Raji (cell line): ENCODE results near the gene MARCHF6.

ENCODE experiments used
- POLR2A ChIP-seq: IDR thresholded peaks from 2 replicates; pipeline ENCODE4 v1.6.1; 2011; ENCODE audit warnings: low read depth, low read length, control low read depth; ENCODE audit not compliant: insufficient read depth

The MARCHF6 gene

GRCh38 chr5:10400411-10400810, 46.9 kb downstream of the MARCHF6 start:
- no peak for TF ChIP-seq POLR2A

- TF ChIP-seq POLR2A = no peak
Observed at GRCh38 chr5:10400831-10401230, 47.3 kb downstream of the MARCHF6 start.

DNA sequence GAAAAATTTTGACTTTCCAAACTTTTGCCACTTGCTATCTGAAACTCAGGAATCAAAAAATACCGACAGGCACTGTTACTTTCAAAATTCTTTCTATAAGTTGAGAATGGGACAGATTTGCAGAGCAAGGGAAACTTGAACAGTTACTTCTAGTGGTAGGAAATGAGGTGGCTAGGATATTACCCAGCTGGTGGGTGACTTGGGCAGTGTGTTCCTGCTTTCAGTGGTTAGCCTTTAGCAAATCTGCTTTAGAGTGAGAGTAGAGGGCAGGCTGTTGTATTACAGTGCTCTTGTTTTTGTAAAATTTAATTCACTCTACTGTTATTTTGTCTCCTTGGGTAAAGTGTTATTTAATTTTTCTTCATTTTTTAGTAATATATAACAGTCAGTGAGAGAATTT, 48.0 kb downstream of the MARCHF6 start:
- no peak for TF ChIP-seq POLR2A
